Measurements from ENCODE around the gene MYZAP.

- TF ChIP-seq, protein P1, sequence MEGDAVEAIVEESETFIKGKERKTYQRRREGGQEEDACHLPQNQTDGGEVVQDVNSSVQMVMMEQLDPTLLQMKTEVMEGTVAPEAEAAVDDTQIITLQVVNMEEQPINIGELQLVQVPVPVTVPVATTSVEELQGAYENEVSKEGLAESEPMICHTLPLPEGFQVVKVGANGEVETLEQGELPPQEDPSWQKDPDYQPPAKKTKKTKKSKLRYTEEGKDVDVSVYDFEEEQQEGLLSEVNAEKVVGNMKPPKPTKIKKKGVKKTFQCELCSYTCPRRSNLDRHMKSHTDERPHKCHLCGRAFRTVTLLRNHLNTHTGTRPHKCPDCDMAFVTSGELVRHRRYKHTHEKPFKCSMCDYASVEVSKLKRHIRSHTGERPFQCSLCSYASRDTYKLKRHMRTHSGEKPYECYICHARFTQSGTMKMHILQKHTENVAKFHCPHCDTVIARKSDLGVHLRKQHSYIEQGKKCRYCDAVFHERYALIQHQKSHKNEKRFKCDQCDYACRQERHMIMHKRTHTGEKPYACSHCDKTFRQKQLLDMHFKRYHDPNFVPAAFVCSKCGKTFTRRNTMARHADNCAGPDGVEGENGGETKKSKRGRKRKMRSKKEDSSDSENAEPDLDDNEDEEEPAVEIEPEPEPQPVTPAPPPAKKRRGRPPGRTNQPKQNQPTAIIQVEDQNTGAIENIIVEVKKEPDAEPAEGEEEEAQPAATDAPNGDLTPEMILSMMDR (CRISPR knock-in tag; IDR thresholded peaks at IDR 0.05): no peak
- TF ChIP-seq HMG20B (CRISPR knock-in tag; conservative IDR thresholded peaks at IDR 0.05) (no peak), TEAD2 (CRISPR knock-in tag; IDR thresholded peaks at IDR 0.05) (no peak), ZNF589 (CRISPR knock-in tag; conservative IDR thresholded peaks at IDR 0.05) (no peak), ZFX (CRISPR knock-in tag; IDR thresholded peaks at IDR 0.05; ENCODE audit: low read depth) (no peak), TCF7L2 (IDR thresholded peaks at IDR 0.05; ENCODE audit: low read depth, low read length) (no peak), CCAR2 (optimal IDR thresholded peaks at IDR 0.05; ENCODE audit: low read depth, low read length) (no peak), NFE2L2 (IDR thresholded peaks at IDR 0.05; ENCODE audit: low read length) (no peak)
These were observed 42.9 kb upstream of the MYZAP start for GRCh38 chr15:57548835-57549234.
